Trophoblast cell (in vitro differentiated cells and primary cell): ENCODE results near the gene GRAP.

Experiments used
- DNase-seq, 2 donors: peaks; one replicate each; pipeline ENCODE4 v3.0.0-alpha.2; 2016
- H2AFZ ChIP-seq: 2 replicates; pipeline ENCODE4 v1.6.1; 2013; ENCODE audit warnings: low read length, moderate library complexity, mild to moderate bottlenecking; ENCODE audit not compliant: insufficient read depth, poor library complexity
- H2AK5ac ChIP-seq: 2 replicates; pipeline ENCODE4 v1.6.1; 2013; ENCODE audit warnings: mild to moderate bottlenecking, low read length
- H2BK120ac ChIP-seq: 2 replicates; pipeline ENCODE4 v1.6.1; 2013; ENCODE audit warnings: low read length, mild to moderate bottlenecking, moderate library complexity; ENCODE audit not compliant: insufficient read depth, poor library complexity
- H2BK12ac ChIP-seq: 2 replicates; pipeline ENCODE4 v1.6.1; 2013; ENCODE audit warnings: mild to moderate bottlenecking, low read length, moderate library complexity
- H2BK5ac ChIP-seq: 2 replicates; pipeline ENCODE4 v1.6.1; 2013; ENCODE audit warnings: low read length, low read depth, moderate library complexity, mild to moderate bottlenecking; ENCODE audit not compliant: poor library complexity
- H3K14ac ChIP-seq: 2 replicates; pipeline ENCODE4 v1.6.1; 2013; ENCODE audit warnings: mild to moderate bottlenecking, low read length
- H3K18ac ChIP-seq: 2 replicates; pipeline ENCODE4 v1.6.1; 2013; ENCODE audit warnings: mild to moderate bottlenecking, low read length
- H3K23ac ChIP-seq: 2 replicates; pipeline ENCODE4 v1.6.1; 2013; ENCODE audit warnings: low read length
- H3K27ac ChIP-seq: 2 replicates; pipeline ENCODE4 v1.5.1; 2013; ENCODE audit warnings: low read depth, mild to moderate bottlenecking, inconsistent platforms, low read length, moderate library complexity
- H3K27me3 ChIP-seq: 2 replicates; pipeline ENCODE4 v1.6.1; 2013; ENCODE audit warnings: inconsistent platforms, mild to moderate bottlenecking, low read length, moderate library complexity; ENCODE audit not compliant: insufficient read depth
- H3K36me3 ChIP-seq, 2 experiments: 1 replicate in 1 of 2; 2 replicates in 1 of 2; pipeline ENCODE4 v1.6.1; 2013; ENCODE audit warnings: low read length in 2 of 2, mild to moderate bottlenecking in 2 of 2, moderate library complexity in 1 of 2; ENCODE audit not compliant: insufficient read depth in 2 of 2, control insufficient read depth in 1 of 2
- H3K4ac ChIP-seq: 2 replicates; pipeline ENCODE4 v1.6.1; 2013; ENCODE audit warnings: low read depth, mild to moderate bottlenecking, low read length, moderate library complexity
- H3K4me1 ChIP-seq, 2 experiments: 1 replicate in 1 of 2; 2 replicates in 1 of 2; pipeline ENCODE4 v1.6.1; 2013; ENCODE audit warnings: low read length in 2 of 2, mild to moderate bottlenecking in 2 of 2, moderate library complexity in 1 of 2; ENCODE audit not compliant: insufficient read depth in 2 of 2, control insufficient read depth in 1 of 2
- H3K4me2 ChIP-seq: 2 replicates; pipeline ENCODE4 v1.6.1; 2013; ENCODE audit warnings: inconsistent platforms, mild to moderate bottlenecking, low read length, moderate library complexity
- H3K4me3 ChIP-seq: 2 replicates; pipeline ENCODE4 v1.5.1; 2013; ENCODE audit warnings: mild to moderate bottlenecking, low read depth, low read length, inconsistent platforms
- H3K79me1 ChIP-seq: one replicate; pipeline ENCODE4 v1.6.1; 2013; ENCODE audit warnings: low read length
- H3K79me2 ChIP-seq: 2 replicates; pipeline ENCODE4 v1.6.1; 2013; ENCODE audit warnings: low read length, mild to moderate bottlenecking; ENCODE audit not compliant: control insufficient read depth, insufficient read depth, poor library complexity
- H3K9ac ChIP-seq: 2 replicates; pipeline ENCODE4 v1.6.1; 2013; ENCODE audit warnings: mild to moderate bottlenecking, low read length
- H3K9me3 ChIP-seq: 2 replicates; pipeline ENCODE4 v1.6.1; 2013; ENCODE audit warnings: low read depth, mild to moderate bottlenecking, control low read depth, inconsistent platforms, low read length; ENCODE audit not compliant: insufficient read depth
- H4K12ac ChIP-seq: 2 replicates; pipeline ENCODE4 v1.6.1; 2013; ENCODE audit warnings: low read depth, mild to moderate bottlenecking, low read length, moderate library complexity
- H4K8ac ChIP-seq: 2 replicates; pipeline ENCODE4 v1.6.1; 2013; ENCODE audit warnings: low read depth, mild to moderate bottlenecking, low read length, moderate library complexity
- H4K91ac ChIP-seq: one replicate; pipeline ENCODE4 v1.6.1; 2013; ENCODE audit warnings: low read depth, mild to moderate bottlenecking, low read length, moderate library complexity
- WGBS: extraction: QIAGEN DNeasy Blood & Tissue Kit; methylation state at CpG from one replicate; pipeline ENCODE4 v1.1.7; 2013; ENCODE audit warnings: missing lambda C conversion rate; ENCODE audit not compliant: insufficient read length, insufficient coverage; ENCODE audit errors: extremely low coverage; 5-methylcytosine and 5-hydroxymethylcytosine counted together

The GRAP gene

GRCh38 chr17:18999394-18999793 lies 47.4 kb downstream of the GRAP start:
- no peak overlapping the region for H3K18ac ChIP-seq
- no peak overlapping the region for H3K4ac ChIP-seq
- H3K4me3 ChIP-seq, result no peak overlapping the region
- H4K8ac ChIP-seq, result no peak overlapping the region
- H2AFZ ChIP-seq, result no peak overlapping the region
- H3K27ac ChIP-seq, result no peak overlapping the region
- no peak for DNase-seq
- peaks cover 3% of the 10 kb centered on the region for H3K9me3 ChIP-seq
- H2BK5ac ChIP-seq, result no peak overlapping the region
- H2BK120ac ChIP-seq, result no peak overlapping the region
- H3K14ac ChIP-seq, result no peak overlapping the region
- H3K23ac ChIP-seq, result no peak overlapping the region
- peaks cover 24 to 25% of the 10 kb centered on the region in 2 experiments for H3K36me3 ChIP-seq
- H4K12ac ChIP-seq, result no peak overlapping the region
- WGBS, result no CpG with 5 or more reads among the region's 8 CpGs
- no peak overlapping the region for H2BK12ac ChIP-seq
- no peaks in the 10 kb centered on the region for H3K27me3 ChIP-seq
- no peak overlapping the region for H3K9ac ChIP-seq
- H3K4me1 ChIP-seq, result peaks cover 14 to 26% of the 10 kb centered on the region in 2 experiments
- no peak overlapping the region for H4K91ac ChIP-seq
- peaks cover 15% of the 10 kb centered on the region for H3K79me2 ChIP-seq
- peaks cover 14% of the 10 kb centered on the region for H3K79me1 ChIP-seq
- no peak overlapping the region for H3K4me2 ChIP-seq
- H2AK5ac ChIP-seq, result no peak overlapping the region

GRCh38 chr17:18997650-18998196 lies 49.0 kb downstream of the GRAP start:
- no peak overlapping the region for H3K23ac ChIP-seq
- peaks cover 7 to 14% of the 10 kb centered on the region in 2 experiments for H3K4me1 ChIP-seq
- H3K4me3 ChIP-seq, result no peak overlapping the region
- no peak overlapping the region for H2BK120ac ChIP-seq
- H4K12ac ChIP-seq, result no peak overlapping the region
- no peak for DNase-seq
- H3K36me3 ChIP-seq, result peaks cover 27% of the 10 kb centered on the region in 2 experiments
- no peak overlapping the region for H3K9ac ChIP-seq
- H2BK12ac ChIP-seq, result no peak overlapping the region
- no peak overlapping the region for H2AFZ ChIP-seq
- no peaks in the 10 kb centered on the region for H3K27me3 ChIP-seq
- H4K91ac ChIP-seq, result no peak overlapping the region
- H3K27ac ChIP-seq, result no peak overlapping the region
- WGBS, result no CpG with 5 or more reads among the region's 6 CpGs
- H3K4me2 ChIP-seq, result no peak overlapping the region
- H2AK5ac ChIP-seq, result no peak overlapping the region
- H3K9me3 ChIP-seq, result peaks cover 3% of the 10 kb centered on the region
- H4K8ac ChIP-seq, result no peak overlapping the region
- H3K4ac ChIP-seq, result no peak overlapping the region
- H3K14ac ChIP-seq, result no peak overlapping the region
- H3K79me2 ChIP-seq, result peaks cover 3% of the 10 kb centered on the region
- no peak overlapping the region for H3K18ac ChIP-seq
- H3K79me1 ChIP-seq, result peaks cover 3% of the 10 kb centered on the region
- H2BK5ac ChIP-seq, result no peak overlapping the region

- Histone ChIP-seq H3K36me3 (peaks cover 31 to 32% of the 10 kb centered on the region in 2 experiments), H4K8ac (no peak overlapping the region), H4K12ac (no peak overlapping the region), H3K4me1 (peaks cover 6 to 8% of the 10 kb centered on the region in 2 experiments), H2BK5ac (no peak overlapping the region), H3K4me2 (no peak overlapping the region), H2BK120ac (no peak overlapping the region), H3K79me2 (peaks cover 3% of the 10 kb centered on the region), H3K23ac (no peak overlapping the region), H3K27ac (no peak overlapping the region), H3K9me3 (peaks cover 3% of the 10 kb centered on the region), H2AK5ac (no peak overlapping the region), H4K91ac (no peak overlapping the region), H3K27me3 (no peaks in the 10 kb centered on the region), H2AFZ (no peak overlapping the region), H3K14ac (no peak overlapping the region), H2BK12ac (no peak overlapping the region), H3K9ac (no peak overlapping the region), H3K4ac (peak overlapping the region; percentile 28), H3K4me3 (no peak overlapping the region), H3K18ac (peak overlapping the region; percentile 31), H3K79me1 (peaks cover 3% of the 10 kb centered on the region)
- DNase-seq, result no peak
- no CpG with 5 or more reads among the region's 2 CpGs for WGBS
These were observed 50.3 kb downstream of the GRAP start for GRCh38 chr17:18996458-18996857.

GRCh38 chr17:18995220-18995619 lies 51.5 kb downstream of the GRAP start:
- H3K23ac ChIP-seq, result no peak overlapping the region
- H3K4me3 ChIP-seq, result no peak overlapping the region
- H3K4me2 ChIP-seq, result no peak overlapping the region
- H2BK120ac ChIP-seq, result no peak overlapping the region
- H3K27ac ChIP-seq, result no peak overlapping the region
- no peak for DNase-seq
- no peak overlapping the region for H3K4ac ChIP-seq
- peaks cover 2% of the 10 kb centered on the region for H3K79me2 ChIP-seq
- peaks cover 0 to 5% of the 10 kb centered on the region in 2 experiments for H3K4me1 ChIP-seq
- H4K12ac ChIP-seq, result no peak overlapping the region
- no peak overlapping the region for H2BK5ac ChIP-seq
- no peak overlapping the region for H3K9ac ChIP-seq
- H2AK5ac ChIP-seq, result no peak overlapping the region
- peaks cover 32 to 33% of the 10 kb centered on the region in 2 experiments for H3K36me3 ChIP-seq
- H3K18ac ChIP-seq, result no peak overlapping the region
- no CpG with 5 or more reads among the region's 3 CpGs for WGBS
- no peaks in the 10 kb centered on the region for H3K27me3 ChIP-seq
- H4K91ac ChIP-seq, result no peak overlapping the region
- no peak overlapping the region for H2BK12ac ChIP-seq
- no peak overlapping the region for H3K14ac ChIP-seq
- H3K79me1 ChIP-seq, result no peaks in the 10 kb centered on the region
- no peak overlapping the region for H2AFZ ChIP-seq
- H4K8ac ChIP-seq, result no peak overlapping the region
- peaks cover 3% of the 10 kb centered on the region for H3K9me3 ChIP-seq
